Esophagus squamous epithelium (tissue), 5 donors: Measurements from ENCODE around the gene ADGRG7. TPM values are rescaled to one million over a fixed set of nuclear protein-coding genes. Genes with fewer than 3 reads are reported as not detected.
"Not testable (repeated sequence)": the region's sequence is repeated elsewhere in the genome, so short reads cannot be mapped to it uniquely, and the experiment has no call there.

Source experiments
- DNase-seq: peaks from one replicate; lab custom pipeline; 2025; lab: John Stamatoyannopoulos, UW
- H3K27ac ChIP-seq, 4 donors: fragments of 200-600 bp; sonication (generic); one replicate each; pipeline ENCODE4 v1.5.1; 2016 to 2019; ENCODE audit warnings: mild to moderate bottlenecking in 1 of 4
- H3K27me3 ChIP-seq, 4 donors: fragments of 200-600 bp; sonication (generic); 1 replicate in 3 of 4; 2 replicates in 1 of 4; pipeline versions ENCODE4 v1.5.1 to v1.6.0; 2017 to 2021; ENCODE audit warnings: antibody characterized with exemption in 1 of 4
- H3K36me3 ChIP-seq, 3 donors: fragments of 200-600 bp; sonication (generic); one replicate each; pipeline ENCODE4 v1.5.1; 2016 to 2019
- H3K4me1 ChIP-seq, 3 donors: fragments of 200-600 bp; sonication (generic); one replicate each; pipeline ENCODE4 v1.5.1; 2017 to 2019
- H3K4me3 ChIP-seq, 4 donors: fragments of 200-600 bp; sonication (generic); 1 replicate in 3 of 4; 2 replicates in 1 of 4; pipeline ENCODE4 v1.5.1; 2016 to 2019; ENCODE audit warnings: mild to moderate bottlenecking in 2 of 4, moderate library complexity in 1 of 4
- H3K9me3 ChIP-seq, 3 donors: fragments of 200-600 bp; sonication (generic); one replicate each; pipeline ENCODE4 v1.5.1; 2016 to 2019
- POLR2A ChIP-seq, 4 donors: fragments of 450-650 bp; IDR thresholded peaks; one replicate each; pipeline ENCODE4 v1.6.1; 2017; ENCODE audit warnings: antibody characterized with exemption in 4 of 4, mild to moderate bottlenecking in 4 of 4, moderate library complexity in 3 of 4
- WGBS, 2 donors: methylation state at CpG; one replicate each; pipeline ENCODE4 v1.1.5; 2018; 5-methylcytosine and 5-hydroxymethylcytosine counted together
- intact Hi-C: fragments of 100-400 bp; cut with DNase I; formaldehyde crosslinking; loops from one replicate; pipeline ENCODE4 v1.15.0; 2022
- total RNA-seq, 4 donors: library from RNA; depleted of rRNA; stranded (reverse); fragments of >200 nt; gene quantifications; one replicate each; pipeline ENCODE4 v1.1.0, GENCODE V29; 2016
- TF ChIP-seq, protein P1 (sequence below), 6 experiments: fragments of 450-650 bp in 4 of 6; fragments of 200-600 bp in 2 of 6; sonication (generic) in 2 of 6; IDR thresholded peaks; one replicate each; pipeline ENCODE4 v1.5.1; 2016 to 2019; ENCODE audit warnings: antibody characterized with exemption in 6 of 6, mild to moderate bottlenecking in 4 of 6, moderate library complexity in 4 of 6
- donor health status: DM: yes; HTN: yes; CAD: no.

Gene ADGRG7
- total RNA-seq, 4 donors from 2014 or later, result not detected

DNA sequence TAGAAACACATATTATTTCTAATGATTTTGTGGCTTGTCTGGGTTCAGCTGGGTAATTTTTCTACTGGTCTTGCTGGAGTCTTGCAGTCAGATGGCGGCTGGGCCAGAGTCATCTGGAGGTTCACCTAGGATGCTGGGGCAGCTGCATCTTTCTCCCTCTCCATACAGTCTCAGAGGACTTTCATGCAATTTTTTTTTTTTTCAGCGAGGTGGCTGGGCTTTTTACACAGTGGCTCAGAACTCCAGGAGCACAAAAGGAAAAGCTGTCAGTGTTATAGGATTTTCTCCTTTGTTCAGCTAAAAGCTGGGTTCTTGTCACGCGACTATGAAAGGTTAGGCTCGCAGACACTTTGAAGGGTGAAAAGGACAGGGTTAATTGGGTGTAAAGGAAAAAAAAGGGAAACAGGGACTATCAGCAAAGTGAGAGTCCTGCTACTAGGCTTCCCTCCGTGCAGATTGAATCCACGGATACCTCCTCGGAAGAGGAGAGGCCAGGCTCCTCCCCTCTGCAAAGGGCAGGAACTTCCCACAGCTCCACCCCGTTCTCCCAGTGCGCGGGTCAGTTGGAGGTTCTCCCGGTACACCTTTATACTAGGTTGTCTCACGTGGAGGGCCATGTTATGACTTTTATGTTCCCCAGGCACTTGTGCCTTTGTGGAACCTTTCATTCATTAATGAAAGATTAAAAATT is 44.3 kb downstream of the ADGRG7 start:
- Histone ChIP-seq H3K4me1 (peaks cover 0 to 12% (median 8%) of the 10 kb centered on the region in 3 donors), H3K9me3 (no peaks in the 10 kb centered on the region), H3K4me3 (no peak overlapping the region), H3K36me3 (no peaks in the 10 kb centered on the region), H3K27me3 (no peaks in the 10 kb centered on the region), H3K27ac (no peak overlapping the region)
- intact Hi-C loops, result no loop called here
- DNase-seq, result no peak
- TF ChIP-seq, protein P1, sequence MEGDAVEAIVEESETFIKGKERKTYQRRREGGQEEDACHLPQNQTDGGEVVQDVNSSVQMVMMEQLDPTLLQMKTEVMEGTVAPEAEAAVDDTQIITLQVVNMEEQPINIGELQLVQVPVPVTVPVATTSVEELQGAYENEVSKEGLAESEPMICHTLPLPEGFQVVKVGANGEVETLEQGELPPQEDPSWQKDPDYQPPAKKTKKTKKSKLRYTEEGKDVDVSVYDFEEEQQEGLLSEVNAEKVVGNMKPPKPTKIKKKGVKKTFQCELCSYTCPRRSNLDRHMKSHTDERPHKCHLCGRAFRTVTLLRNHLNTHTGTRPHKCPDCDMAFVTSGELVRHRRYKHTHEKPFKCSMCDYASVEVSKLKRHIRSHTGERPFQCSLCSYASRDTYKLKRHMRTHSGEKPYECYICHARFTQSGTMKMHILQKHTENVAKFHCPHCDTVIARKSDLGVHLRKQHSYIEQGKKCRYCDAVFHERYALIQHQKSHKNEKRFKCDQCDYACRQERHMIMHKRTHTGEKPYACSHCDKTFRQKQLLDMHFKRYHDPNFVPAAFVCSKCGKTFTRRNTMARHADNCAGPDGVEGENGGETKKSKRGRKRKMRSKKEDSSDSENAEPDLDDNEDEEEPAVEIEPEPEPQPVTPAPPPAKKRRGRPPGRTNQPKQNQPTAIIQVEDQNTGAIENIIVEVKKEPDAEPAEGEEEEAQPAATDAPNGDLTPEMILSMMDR (IDR thresholded peaks at IDR 0.05), result no peak
- no peak for TF ChIP-seq POLR2A (IDR thresholded peaks at IDR 0.05)
- 84 to 85% methylated on average over 13 of the region's 13 CpGs for WGBS, 2 donors

GRCh38 chr3:100656945-100657344 is 47.5 kb downstream of the ADGRG7 start:
- H3K36me3 ChIP-seq, result no peaks in the 10 kb centered on the region
- intact Hi-C loops, result no loop called here
- H3K27ac ChIP-seq, result no peak overlapping the region
- WGBS, 2 donors, result 50 to 64% methylated on average over 2 of the region's 2 CpGs
- no peak for TF ChIP-seq POLR2A (IDR thresholded peaks at IDR 0.05)
- TF ChIP-seq, protein P1 (IDR thresholded peaks at IDR 0.05), result no peak
- DNase-seq, result no peak
- no peaks in the 10 kb centered on the region for H3K9me3 ChIP-seq
- no peaks in the 10 kb centered on the region for H3K4me1 ChIP-seq
- no peaks in the 10 kb centered on the region for H3K27me3 ChIP-seq
- no peak overlapping the region for H3K4me3 ChIP-seq

DNA sequence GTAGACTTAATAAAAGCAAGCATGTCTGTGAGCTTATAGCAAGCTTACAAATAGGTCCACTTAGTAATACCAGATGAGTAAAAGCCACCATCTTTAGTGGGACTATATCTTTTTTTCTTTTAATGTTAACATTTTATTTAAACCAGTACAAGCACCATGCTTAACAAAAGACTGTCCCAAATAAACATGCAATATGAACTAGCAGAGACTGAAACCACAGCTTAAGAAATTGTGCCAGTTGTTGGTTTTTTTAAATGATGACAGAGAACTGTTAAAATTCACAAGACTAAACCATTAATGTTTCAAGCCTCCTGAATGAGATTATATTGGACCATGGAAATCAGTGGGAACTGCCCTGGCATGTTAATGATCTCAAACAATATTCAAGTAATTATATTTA is 51.9 kb downstream of the ADGRG7 start:
- H3K4me1 ChIP-seq, DNase-seq, H3K36me3 ChIP-seq, H3K9me3 ChIP-seq, H3K4me3 ChIP-seq, intact Hi-C loops, H3K27ac ChIP-seq, H3K27me3 ChIP-seq: not testable (repeated sequence)

DNA sequence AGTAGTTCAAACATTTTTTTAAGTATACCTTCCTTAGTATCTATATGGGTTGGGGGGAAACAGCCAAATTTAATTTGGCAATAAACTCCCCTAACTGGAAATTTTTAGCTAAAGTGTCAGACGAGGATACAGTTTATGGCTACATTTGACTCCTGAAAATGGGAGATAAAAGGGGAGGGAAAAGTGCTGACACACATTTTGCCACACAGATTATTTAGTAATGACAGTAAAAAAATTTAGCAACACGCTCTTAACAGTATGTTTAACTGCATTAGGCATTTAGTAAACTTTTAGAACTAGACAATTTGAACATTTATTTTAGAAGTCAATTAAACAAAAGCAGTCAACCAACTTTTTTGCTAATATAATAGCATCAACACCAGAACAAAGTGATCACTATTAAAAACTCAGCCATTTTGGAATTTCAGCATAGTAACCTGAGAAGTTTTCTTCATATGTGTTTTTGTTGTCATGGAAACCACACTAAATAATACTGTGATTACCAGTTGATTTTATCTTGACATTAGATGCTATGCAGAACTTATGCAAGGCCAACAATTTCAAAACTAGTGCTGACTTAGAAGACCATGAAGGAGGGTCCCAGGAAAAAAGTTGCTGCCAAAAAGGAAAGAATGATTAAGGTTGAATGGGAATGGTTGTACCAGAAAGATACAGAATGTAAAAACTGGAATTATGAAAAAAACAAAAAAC is 52.9 kb downstream of the ADGRG7 start:
- no peaks in the 10 kb centered on the region for H3K9me3 ChIP-seq
- H3K36me3 ChIP-seq, result no peaks in the 10 kb centered on the region
- intact Hi-C loops, result no loop called here

GRCh38 chr3:100665230-100665629 is 55.8 kb downstream of the ADGRG7 start:
- no peaks in the 10 kb centered on the region for H3K27me3 ChIP-seq
- DNase-seq, result no peak
- H3K4me1 ChIP-seq, result no peaks in the 10 kb centered on the region
- intact Hi-C loops, result no loop called here
- H3K4me3 ChIP-seq, result no peak overlapping the region
- no peaks in the 10 kb centered on the region for H3K9me3 ChIP-seq
- TF ChIP-seq POLR2A (IDR thresholded peaks at IDR 0.05), result no peak
- TF ChIP-seq, protein P1 (IDR thresholded peaks at IDR 0.05), result no peak
- no peaks in the 10 kb centered on the region for H3K36me3 ChIP-seq
- no peak overlapping the region for H3K27ac ChIP-seq
- 55% methylated on average over 7 of the region's 7 CpGs for WGBS, 2 donors

More for the DNA sequence above, 52.9 kb downstream of the ADGRG7 start:
- Histone ChIP-seq H3K4me3 (no peak overlapping the region), H3K4me1 (no peaks in the 10 kb centered on the region), H3K27me3 (no peaks in the 10 kb centered on the region), H3K27ac (no peak overlapping the region)
- TF ChIP-seq, protein P1 (IDR thresholded peaks at IDR 0.05), result no peak
- DNase-seq, result no peak
- WGBS, 2 donors, result 77 to 81% methylated on average over 2 of the region's 2 CpGs

- H3K27me3 ChIP-seq, H3K4me3 ChIP-seq, H3K9me3 ChIP-seq, H3K27ac ChIP-seq, intact Hi-C loops, DNase-seq, H3K4me1 ChIP-seq, H3K36me3 ChIP-seq: not testable (repeated sequence)
- WGBS, 2 donors, result 31 to 40% methylated on average over 2 to 5 of the region's 6 CpGs
These were observed 57.3 kb downstream of the ADGRG7 start for GRCh38 chr3:100666699-100667098.

GRCh38 chr3:100667316-100667715 is 57.9 kb downstream of the ADGRG7 start:
- H3K36me3 ChIP-seq, intact Hi-C loops, H3K4me3 ChIP-seq, H3K27me3 ChIP-seq, H3K4me1 ChIP-seq, H3K9me3 ChIP-seq, H3K27ac ChIP-seq, DNase-seq: not testable (repeated sequence)
- WGBS, 2 donors, result 20 to 42% methylated on average over 1 of the region's 1 CpG

DNA sequence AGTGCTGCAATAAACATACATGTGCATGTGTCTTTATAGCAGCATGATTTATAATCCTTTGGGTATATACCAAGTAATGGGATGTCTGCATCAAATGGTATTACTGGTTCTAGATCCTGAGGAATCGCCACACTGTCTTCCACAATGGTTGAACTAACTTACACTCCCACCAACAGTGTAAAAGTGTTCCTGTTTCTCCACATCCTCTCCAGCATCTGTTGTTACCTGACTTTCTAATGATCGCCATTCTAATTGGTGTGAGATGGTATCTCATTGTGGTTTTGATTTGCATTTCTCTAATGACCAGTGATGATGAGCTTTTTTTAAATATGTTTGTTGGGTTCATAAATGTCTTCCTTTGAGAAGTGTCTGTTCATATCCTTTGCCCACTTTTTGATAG is 61.6 kb downstream of the ADGRG7 start:
- 88 to 93% methylated on average over 2 of the region's 2 CpGs for WGBS, 2 donors
- H3K9me3 ChIP-seq, result not testable (repeated sequence)

More for the DNA sequence above, 61.6 kb downstream of the ADGRG7 start:
- intact Hi-C loops, DNase-seq, H3K27ac ChIP-seq, H3K27me3 ChIP-seq, H3K4me3 ChIP-seq, H3K36me3 ChIP-seq, H3K4me1 ChIP-seq: not testable (repeated sequence)
